Globus pallidus (tissue), 1 donor: ENCODE measurements around the gene ELOVL5.
"Not testable (repeated sequence)": the region's sequence is repeated elsewhere in the genome, so short reads cannot be mapped to it uniquely, and the experiment has no call there.

ENCODE experiments used
- DNase-seq: peaks from one replicate; pipeline ENCODE4 v3.0.0-alpha.2; 2015; ENCODE audit warnings: low spot score

Gene ELOVL5

DNA sequence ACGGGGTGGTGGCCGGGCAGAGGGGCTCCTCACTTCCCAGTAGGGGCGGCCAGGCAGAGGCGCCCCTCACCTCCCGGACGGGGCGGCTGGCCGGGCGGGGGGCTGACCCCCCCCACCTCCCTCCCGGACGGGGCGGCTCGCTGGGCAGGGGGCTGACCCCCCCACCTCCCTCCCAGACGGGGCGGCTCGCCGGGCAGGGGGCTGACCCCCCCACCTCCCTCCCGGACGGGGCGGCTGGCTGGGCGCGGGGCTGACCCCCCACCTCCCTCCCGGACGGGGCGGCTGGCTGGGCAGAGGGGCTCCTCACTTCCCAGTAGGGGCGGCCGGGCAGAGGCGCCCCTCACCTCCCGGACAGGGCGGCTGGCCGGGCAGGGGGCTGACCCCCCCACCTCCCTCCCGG lies 43.8 kb downstream of the ELOVL5 start:
- DNase-seq = not testable (repeated sequence)

DNA sequence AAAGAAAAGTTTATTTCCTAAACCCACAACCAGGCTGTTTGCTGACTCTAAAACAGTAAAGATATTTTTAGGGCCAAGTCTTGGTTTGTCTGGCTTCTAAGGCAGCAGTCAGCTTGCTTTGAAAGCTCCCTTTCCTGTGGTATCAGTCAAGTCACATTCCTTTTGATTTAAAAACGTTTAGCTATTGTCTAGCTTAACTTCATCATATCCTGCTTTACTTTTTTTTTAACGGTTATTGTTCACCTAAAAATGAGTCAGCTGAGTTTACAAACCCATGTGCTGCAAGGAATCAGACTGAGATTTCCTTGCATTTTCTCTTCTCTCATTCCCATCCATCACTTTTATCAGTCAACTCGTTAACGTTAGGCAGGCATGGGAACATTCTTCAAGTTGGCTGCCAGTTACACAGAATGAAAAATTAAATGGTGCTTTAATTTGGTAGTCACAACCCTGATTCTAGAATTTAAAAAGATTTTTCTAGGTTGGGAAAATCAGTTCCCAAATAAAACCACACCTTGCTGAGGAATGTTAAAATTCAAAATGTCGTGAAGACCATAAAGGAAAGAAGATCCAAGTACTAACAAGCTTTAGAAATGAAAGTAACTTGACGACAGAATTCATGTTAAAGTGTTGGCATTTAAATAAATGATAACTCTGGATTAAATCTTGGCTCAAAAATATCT lies 45.9 kb downstream of the ELOVL5 start:
- DNase-seq = no peak

DNA sequence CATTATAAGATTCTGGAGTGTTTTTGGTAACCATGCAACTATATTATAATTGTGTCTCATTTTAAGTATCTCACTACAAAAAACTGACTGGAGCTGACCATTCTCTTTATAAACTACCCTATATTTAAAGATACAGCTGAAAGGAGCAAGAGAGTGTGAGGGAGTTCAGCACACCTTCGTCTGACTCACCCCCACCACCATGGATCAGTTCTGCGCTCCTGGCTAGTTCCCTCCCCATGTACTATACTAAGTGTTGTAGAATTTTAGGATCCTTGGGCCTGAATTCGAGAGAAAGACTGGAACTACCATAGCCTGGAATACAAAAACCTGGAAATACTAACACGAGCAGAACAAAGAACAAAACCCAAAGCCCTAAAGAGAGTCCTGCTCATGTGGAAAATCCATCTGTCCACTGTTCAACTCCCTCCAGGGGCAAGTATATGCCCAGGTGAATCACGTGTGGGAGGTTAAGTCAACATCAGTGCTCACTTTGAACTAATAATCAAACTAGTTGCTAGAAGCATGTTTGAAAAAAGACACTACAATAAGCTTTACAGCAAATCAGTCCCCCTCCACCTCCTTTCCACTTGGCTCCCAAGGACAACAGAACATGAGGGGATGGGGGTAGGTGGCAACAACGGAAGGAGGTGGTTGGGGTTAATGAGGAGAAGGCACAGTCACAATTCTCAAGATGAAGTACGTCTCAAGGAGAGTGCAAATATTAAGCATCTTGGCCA lies 46.8 kb downstream of the ELOVL5 start:
- DNase-seq = no peak

DNA sequence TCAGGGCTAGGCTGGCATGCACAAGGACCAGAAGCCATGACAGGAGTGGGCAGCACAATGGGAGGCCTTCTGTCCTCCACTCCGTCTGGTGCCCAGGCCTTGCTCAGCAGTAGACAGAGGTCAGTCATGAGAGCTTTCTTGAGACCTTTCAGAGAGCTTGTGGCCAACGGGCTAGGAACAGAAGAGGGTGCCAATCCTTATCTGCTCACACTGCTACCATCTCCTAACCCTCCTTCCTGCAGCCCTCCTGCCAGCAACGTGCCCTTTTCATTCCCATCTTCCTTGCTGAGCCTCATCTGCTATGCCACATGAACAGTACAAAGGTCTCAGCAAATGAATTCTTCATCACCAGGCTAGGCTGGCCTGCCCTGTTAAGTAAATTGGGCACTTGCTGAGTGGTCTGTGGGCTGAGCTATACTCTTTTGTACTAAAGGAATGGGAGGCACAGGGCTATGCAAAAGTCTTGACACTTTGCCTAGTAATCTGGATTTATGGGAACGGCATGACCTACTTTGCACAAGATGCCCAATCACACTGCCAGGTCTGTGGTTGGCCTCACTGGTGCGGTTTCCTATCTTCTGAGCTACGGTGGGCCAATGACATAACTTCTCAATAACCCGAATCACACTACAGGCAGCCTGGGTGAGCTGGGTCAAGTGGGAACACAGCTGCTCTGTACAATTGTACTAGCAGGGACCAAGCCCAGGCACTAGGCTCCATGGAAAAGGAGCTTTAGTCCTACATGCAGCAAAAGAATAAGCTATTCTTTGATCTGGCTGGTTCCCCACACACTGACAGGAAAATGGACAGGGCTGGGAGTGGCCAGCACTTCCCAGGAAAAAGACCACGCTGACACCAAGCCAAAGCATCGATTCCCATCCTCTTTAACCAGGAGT lies 47.8 kb downstream of the ELOVL5 start:
- peak; percentile 84 for DNase-seq

DNA sequence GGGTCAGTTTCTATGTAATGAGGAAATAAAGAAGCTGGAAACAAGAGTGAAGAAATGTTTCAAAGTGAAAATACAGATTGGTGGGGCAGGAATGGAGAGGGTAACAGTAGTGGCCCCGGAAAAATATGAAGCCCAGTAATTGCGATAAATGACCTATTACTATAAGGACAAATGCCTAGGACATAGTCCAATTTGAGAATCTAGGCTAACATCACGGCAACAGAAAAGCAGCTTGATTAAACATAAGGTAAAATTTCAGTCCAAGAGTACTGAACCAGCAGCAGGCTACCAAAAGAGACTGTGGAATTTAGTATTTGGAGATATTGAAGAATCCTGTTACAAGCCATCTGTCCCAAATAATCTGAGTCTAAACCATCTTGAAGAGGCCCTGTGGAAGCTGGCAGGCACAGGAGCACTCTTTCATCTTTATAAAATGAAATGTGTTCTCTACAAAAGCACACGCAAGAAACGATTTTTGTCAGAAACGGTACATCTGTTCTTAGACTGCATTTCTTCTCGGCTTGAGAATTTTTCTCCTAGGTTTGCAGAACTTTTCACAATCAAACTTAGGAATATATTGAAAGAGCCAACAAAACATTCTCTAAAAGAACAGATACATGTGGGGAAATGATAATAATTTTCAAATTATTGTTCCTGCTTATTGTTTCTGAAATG lies 49.3 kb downstream of the ELOVL5 start:
- DNase-seq = no peak

DNA sequence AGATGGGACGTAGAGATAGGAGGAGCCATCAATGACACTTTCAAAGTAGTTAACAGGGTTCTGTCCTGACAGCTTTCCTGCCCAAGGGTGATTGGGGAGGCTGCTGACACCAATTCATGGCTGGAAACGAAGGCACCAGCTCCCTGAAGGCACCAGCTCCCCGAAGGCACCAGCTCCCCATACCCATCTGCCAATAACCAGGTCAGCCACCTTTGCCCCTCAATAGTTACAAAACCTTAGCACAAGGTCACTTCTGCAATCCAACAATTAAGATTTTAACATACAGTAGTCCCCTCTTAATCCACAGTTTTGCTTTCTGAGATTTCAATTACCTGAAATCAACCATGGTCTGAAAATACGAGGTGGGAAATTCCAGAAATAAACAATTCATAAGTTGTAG lies 51.7 kb downstream of the ELOVL5 start:
- DNase-seq = no peak

DNA sequence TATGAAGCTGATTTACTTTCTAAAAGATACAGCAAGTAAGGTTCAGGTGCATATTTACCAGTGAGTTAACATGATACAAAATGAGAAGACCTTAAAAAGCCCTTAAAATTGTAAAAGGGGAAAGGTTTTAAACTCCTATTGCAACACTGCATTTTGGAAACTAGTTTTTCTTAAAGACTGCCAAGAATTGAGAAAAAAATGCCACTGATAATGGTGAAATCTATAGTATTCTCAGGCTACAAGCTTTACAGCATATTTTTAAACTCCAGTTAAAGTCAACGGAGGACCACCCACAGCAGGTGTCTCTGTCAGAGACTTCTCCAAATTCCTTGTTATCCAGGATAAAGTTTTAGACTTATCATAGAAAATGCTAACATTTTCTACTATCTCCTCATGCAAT lies 53.6 kb downstream of the ELOVL5 start:
- no peak for DNase-seq

DNA sequence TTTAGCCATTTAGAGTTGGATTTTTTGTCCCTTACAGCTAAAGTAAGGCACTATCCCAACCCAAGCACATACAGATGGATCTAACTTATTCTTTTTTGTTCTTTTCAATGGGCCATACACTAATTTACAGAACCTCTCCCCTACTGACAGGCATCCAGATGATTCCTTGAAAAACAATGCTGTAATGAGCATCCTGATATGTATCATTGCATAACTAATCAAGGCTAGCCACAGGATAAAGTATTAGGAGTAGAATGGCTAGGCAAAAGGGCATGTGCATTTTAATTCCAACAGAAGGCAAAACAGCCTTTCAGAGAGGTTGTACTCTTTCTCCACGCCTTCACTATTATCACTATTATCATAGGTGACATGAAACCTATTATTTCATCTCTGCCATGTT lies 54.1 kb downstream of the ELOVL5 start:
- DNase-seq = no peak

DNA sequence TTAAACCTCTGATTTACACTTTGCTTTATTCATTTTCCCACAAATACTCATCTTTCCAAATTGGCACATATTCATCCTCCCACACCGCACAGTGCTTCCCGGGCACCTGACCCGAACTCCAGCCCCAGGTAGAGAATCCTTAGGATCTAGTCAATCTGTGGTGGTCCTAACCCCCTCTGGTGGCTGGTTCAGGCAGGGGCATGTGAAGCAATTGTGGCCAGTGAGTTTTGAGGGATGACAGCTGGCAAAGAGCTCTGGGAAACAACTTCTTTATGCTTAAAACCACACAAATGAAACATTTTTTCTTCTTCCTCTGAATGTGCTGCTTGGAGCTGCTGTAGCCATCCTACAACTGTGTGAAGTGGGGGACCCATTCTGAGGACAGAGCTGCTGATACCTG lies 54.7 kb downstream of the ELOVL5 start:
- no peak for DNase-seq

DNA sequence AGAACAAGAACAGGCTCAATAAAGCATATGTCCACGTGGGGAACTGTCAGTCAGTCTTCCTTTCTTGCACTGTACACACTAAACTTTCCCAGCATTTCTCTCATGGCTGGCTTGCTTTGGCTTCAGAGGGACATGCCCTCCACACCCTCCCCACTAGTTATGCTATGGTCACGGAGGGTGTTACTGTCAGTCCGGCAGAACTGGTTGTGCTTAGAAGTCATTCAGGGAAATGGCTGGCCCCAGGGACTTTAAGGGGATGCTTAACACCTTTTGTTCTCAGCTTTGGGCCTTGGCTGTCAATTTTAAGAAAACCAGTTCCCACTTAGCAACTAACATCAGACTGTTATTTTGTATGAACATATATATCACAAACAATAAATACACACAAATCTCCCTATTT lies 55.1 kb downstream of the ELOVL5 start:
- DNase-seq = no peak

DNA sequence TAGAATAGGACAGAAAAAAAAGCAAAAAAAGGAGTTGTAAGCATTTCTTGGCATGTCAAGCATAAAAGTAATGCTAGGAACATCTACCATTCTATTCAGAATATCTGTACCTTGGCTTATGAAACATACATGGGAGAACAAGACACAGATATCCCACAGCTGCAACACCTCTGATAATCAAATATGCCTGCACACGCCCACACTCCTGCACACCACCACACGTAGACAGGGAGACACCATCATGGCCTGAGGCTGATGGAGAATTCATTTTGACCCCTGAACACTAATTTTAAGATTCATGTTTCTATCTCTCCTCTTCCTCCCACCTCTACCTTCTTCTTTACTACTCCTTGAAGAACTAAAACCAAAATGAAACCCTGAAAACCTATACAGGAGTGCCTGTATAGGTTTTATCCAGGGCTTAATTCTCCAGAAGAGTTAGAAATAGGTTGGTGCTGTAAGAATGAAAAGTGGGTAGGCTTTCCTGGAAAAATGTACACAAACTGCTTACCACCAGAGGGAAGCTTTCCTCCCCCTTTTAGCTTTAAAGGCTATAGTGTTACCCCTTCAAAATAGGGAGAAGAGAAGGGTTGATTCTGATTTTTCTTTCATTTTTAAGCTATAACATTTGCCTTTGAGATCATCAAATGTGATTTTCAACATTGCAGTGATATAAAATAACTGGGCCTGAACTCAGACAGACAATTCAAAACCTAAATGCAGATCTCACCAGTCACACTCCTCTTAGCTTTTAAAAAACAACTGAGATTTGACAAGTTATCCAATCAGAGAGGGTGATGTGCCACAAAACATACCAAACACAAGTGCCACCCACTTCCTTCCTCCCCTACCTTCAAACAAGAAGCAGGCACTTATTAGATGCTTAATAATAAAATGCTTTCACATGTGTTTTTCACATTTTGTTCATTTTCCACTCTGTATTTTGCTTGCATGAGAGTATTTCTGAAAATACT lies 57.9 kb downstream of the ELOVL5 start:
- DNase-seq = no peak

DNA sequence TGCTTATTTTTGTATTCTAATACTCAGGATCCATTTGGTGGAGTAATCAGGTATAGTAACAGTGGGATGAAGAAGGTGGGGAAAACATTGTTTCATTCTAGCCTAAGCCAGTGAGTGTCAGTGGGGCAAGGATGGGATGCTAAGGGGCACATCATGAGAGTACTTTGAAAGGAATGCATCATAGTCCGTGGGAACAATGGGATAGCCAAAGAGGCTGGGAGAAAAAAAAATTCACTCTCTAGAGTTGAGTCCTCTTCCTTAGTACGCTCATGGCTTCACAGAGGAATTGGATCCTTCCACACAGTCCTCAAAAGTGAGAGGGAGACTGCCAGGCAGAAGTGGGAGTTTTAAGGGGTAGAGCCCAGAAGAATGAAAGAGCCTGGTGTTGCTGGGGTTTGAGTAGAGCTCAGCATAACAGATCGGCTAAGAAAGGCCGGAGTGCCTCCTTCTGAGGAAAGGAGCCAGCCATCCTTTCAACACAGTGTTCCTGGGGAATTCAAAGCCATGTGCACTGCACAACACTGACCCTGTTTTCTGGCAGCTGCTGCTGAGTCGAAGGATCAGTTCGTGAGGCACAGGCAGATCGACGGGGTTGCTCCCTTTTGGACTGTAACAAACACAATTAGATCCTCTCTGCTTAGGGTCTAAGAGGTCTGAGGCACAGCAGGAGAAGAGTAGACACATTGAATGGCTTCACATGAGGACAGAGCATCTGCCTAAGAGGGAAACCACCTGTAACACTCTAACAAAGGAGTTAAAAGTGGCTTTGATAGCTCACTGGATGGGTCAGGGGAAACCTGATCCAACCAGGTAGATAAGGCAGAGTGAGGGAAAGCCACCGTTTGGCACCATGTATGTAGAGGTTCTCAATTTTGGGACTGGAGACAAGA lies 61.2 kb downstream of the ELOVL5 start:
- peak; percentile 51 for DNase-seq

DNA sequence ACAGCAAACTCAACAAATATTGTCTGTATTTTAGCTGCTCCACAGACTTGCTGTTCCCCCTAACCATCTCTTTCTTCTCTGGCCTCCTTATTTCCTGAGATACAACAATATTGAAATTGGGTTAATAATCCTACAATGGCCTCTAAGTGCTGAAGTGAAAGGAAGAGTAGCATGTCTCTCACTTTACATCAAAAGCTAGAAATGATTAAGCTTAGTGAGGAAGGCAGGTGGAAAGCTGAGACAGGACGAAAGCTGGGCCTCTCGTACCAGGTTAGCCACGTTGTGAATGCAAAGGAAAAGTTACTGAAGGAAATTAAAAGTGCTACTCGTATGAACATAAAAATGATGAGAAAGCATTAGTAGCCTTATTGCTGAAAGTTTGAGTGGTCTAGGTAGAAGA lies 63.8 kb downstream of the ELOVL5 start:
- no peak for DNase-seq

DNA sequence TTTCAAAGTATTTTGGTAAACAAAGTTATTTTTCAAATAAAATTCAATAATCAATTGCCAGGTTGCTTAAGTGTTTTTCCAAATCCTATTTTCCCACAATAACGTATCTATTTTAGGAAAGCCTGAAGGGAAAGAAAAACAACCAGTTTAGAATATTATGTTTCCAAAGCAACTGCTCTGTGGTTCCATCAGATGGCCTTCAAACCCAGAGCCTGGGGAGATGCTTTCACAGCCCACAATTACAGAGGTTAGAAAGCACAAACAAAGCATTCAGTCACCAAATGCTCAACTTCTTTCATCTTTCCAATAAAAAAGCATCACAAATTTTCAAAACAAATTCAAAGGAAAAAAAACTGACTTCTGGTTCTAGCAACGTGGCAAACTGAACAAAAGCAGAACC lies 66.0 kb downstream of the ELOVL5 start:
- peak; percentile 54 for DNase-seq

DNA sequence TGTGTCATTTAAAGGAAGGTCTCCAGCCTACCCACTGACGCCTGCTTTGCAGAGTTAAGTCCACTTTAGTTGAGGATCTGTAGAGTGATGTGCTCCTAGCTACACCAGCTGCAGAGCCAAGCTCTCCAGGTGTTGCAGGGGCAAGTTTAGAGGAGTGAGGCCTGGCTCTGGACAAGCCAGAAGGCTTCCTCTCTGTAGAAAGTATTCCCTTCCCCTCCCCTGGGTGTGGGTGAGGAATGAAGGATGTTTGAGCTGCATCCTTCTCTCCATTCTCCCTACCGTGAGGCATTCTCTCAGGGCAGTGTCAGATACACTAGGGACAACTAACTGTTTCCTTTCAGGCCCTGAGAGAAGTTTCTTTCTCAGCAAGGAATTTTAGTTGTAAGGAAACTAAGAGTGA lies 66.5 kb downstream of the ELOVL5 start:
- DNase-seq = peak; percentile 18

DNA sequence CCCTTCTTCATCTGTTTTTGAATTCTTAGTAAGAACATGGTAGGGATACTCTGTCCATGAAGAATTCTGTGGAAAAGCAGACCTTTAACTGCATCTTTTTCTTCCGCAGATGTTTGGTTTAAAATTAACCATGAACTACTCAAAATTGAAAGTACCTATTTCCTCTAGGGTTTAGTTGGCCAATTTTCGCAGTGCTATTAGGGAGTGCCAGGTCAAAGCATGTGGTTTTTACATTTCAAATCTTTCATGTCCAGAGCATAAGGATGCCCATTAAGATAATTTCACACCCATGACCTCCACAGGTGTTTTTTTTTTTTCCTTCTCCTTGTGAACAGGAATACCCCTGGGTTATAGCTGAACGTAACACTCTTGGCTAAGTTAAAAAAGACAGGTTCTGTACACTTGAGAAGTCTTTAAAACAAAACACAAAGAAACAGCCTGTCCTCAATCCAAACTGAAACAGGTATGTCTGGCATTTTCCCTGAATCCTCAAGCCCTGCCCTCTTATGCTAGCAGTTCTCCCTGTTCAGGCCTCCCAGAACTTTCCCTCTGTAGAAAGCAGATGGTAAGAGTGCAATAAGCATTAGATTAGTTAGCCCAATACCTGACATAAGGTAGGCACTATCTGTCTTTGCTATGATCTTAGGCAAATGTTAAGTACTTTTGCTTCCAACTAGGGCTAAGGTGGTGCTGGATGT lies 67.1 kb downstream of the ELOVL5 start:
- no peak for DNase-seq

DNA sequence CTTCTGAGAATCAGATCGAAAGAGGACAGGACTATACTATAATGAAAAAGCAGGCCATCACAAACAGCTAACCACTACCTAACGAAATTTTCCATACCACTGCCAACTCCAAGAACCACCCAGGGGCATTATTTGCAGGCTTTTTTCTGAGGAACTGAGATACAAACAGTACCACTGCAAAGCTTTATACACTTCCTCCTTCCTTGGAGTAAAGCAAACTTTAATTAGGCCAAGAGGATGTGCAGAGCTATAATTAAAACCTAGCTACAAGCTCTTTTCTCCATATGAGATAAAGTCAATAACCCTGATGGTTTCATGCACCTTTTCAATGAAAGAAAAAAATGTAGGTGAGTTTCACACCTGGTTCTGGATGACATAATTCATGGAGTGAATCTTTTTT lies 68.5 kb downstream of the ELOVL5 start:
- no peak for DNase-seq

DNA sequence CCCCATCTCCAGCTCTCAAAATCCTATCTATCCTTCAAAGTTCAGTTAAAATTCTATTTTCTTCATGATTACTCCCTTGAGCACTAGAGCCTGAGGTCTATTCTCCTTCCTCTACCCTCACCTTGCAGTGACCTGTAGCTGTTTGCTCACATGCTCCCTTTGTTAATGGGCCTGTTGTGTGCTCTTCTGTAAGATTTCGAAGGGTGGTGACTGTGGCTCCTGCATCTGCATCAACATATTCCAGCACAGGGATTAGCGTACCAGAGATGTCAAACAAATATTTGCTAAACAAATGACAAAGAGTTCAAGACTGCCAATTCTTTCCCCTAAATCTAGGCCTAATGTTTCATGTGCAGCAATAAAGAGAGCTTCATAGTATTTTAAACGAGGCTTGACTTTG lies 69.5 kb downstream of the ELOVL5 start:
- no peak for DNase-seq

DNA sequence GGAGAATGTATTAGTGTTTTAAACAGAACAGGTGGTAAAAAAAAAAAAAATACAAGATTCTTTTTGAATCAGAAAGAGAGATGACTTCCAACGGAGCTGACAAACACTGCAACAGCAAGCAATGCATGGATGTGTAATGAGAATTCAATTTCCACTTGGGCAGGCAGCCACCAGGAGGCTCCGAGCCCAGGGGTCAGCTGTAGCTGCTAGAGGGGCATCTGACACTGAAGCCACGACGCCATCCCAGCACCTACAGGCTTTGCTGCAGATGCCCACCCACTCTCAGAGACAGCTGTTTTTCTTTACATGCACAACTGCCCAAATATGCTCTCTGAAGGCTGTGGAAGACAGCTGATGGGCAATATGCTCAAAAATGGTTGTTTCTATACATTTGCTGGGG lies 75.4 kb downstream of the ELOVL5 start:
- DNase-seq = no peak
